Colon (tissue), 2 donors: ENCODE measurements around the gene COL5A2.

Experiments
- FAIRE-seq: peaks from 2 replicates; lab custom pipeline; 2012; peaks lifted over from hg19 to GRCh38; lab: Jason Lieb, UNC
- donor health status: control.
- donor health status: control.

COL5A2 gene

GRCh38 chr2:189048189-189048588, 131.4 kb downstream of the COL5A2 start:
- FAIRE-seq, result no peak

- no peak for FAIRE-seq
Measured at GRCh38 chr2:189047171-189047888, 132.2 kb downstream of the COL5A2 start.

GRCh38 chr2:189046320-189046719, 133.2 kb downstream of the COL5A2 start:
- no peak for FAIRE-seq

GRCh38 chr2:189045836-189046235, 133.7 kb downstream of the COL5A2 start:
- FAIRE-seq, result no peak

GRCh38 chr2:189037518-189037917, 142.0 kb downstream of the COL5A2 start:
- FAIRE-seq, result no peak

GRCh38 chr2:189024901-189025618, 154.5 kb downstream of the COL5A2 start:
- FAIRE-seq, result no peak

- no peak for FAIRE-seq
Measured at GRCh38 chr2:189022492-189022891, 157.1 kb downstream of the COL5A2 start.

- no peak for FAIRE-seq
Measured at GRCh38 chr2:189022053-189022481, 157.5 kb downstream of the COL5A2 start.

- FAIRE-seq, result no peak
Measured at GRCh38 chr2:189020179-189020578, 159.4 kb downstream of the COL5A2 start.

GRCh38 chr2:189018631-189019030, 160.9 kb downstream of the COL5A2 start:
- FAIRE-seq, result no peak

- no peak for FAIRE-seq
Measured at GRCh38 chr2:189016311-189016861, 163.2 kb downstream of the COL5A2 start.

- FAIRE-seq, result no peak
Measured at GRCh38 chr2:189015359-189015758, 164.2 kb downstream of the COL5A2 start.

- FAIRE-seq, result no peak
Measured at GRCh38 chr2:189014449-189015138, 165.0 kb downstream of the COL5A2 start.

- FAIRE-seq, result no peak
Measured at GRCh38 chr2:189013671-189014448, 165.7 kb downstream of the COL5A2 start.

GRCh38 chr2:189013031-189013430, 166.5 kb downstream of the COL5A2 start:
- FAIRE-seq, result no peak

- FAIRE-seq, result no peak
Measured at GRCh38 chr2:189012351-189012750, 167.2 kb downstream of the COL5A2 start.

- FAIRE-seq, result no peak
Measured at GRCh38 chr2:189010536-189010935, 169.0 kb downstream of the COL5A2 start.

GRCh38 chr2:189008555-189009262, 170.9 kb downstream of the COL5A2 start:
- no peak for FAIRE-seq

- no peak for FAIRE-seq
Measured at GRCh38 chr2:189002079-189002478, 177.5 kb downstream of the COL5A2 start.

GRCh38 chr2:189000221-189000620, 179.3 kb downstream of the COL5A2 start:
- no peak for FAIRE-seq

- FAIRE-seq, result no peak
Measured at GRCh38 chr2:188997263-188997662, 182.3 kb downstream of the COL5A2 start.
